Upper lobe of left lung (tissue), 6 donors: Measurements from ENCODE around the gene TMPRSS9. TPM values are rescaled to one million over a fixed set of nuclear protein-coding genes. Genes with fewer than 3 reads are reported as not detected.
A peak's percentile ranks its signal among the peaks of the same experiment; 100 is the strongest.

ENCODE experiments used
- ATAC-seq, 2 donors: fragments of 200-7000 bp; cut with Tn5 transposase; one replicate each; pipeline ENCODE4 v1.9.1; 2022; ENCODE audit warnings: mild to moderate bottlenecking in 2 of 2, moderate library complexity in 2 of 2; ENCODE audit not compliant: low FRiP score in 2 of 2
- DNase-seq, 2 donors: peaks; one replicate each; pipeline ENCODE4 v3.0.0-alpha.2; 2019 to 2020
- H3K27ac ChIP-seq, 4 donors: fragments of 200-600 bp; sonication (generic); one replicate each; pipeline ENCODE4 v1.5.1; 2016 to 2019
- H3K27me3 ChIP-seq, 4 donors: fragments of 200-600 bp; sonication (generic); one replicate each; pipeline ENCODE4 v1.5.1; 2017 to 2019
- H3K36me3 ChIP-seq, 4 donors: fragments of 200-600 bp; sonication (generic); one replicate each; pipeline ENCODE4 v1.5.1; 2016 to 2019
- H3K4me1 ChIP-seq, 4 donors: fragments of 200-600 bp; sonication (generic); one replicate each; pipeline ENCODE4 v1.5.1; 2018 to 2019
- H3K4me3 ChIP-seq, 4 donors: fragments of 200-600 bp; sonication (generic); one replicate each; pipeline ENCODE4 v1.5.1; 2017 to 2019; ENCODE audit warnings: mild to moderate bottlenecking in 2 of 4, moderate library complexity in 1 of 4
- H3K9me3 ChIP-seq, 4 donors: fragments of 200-600 bp; sonication (generic); one replicate each; pipeline ENCODE4 v1.5.1; 2018 to 2019
- EP300 ChIP-seq, 4 donors: sonication (generic); formaldehyde crosslinking; IDR thresholded peaks; one replicate each; pipeline ENCODE4 v1.5.1; 2017; ENCODE audit warnings: antibody characterized with exemption in 4 of 4, control low read depth in 2 of 4
- POLR2A ChIP-seq, 4 donors: fragments of 450-650 bp; IDR thresholded peaks; one replicate each; pipeline ENCODE4 v1.5.1; 2016 to 2017; ENCODE audit warnings: antibody characterized with exemption in 4 of 4, mild to moderate bottlenecking in 2 of 4
- POLR2AphosphoS5 ChIP-seq, 2 donors: sonication (generic); formaldehyde crosslinking; IDR thresholded peaks; one replicate each; pipeline ENCODE4 v1.5.1; 2017; ENCODE audit warnings: antibody characterized with exemption in 2 of 2
- WGBS, 2 donors: methylation state at CpG; one replicate each; pipeline ENCODE4 v1.1.5; 2017 to 2018; 5-methylcytosine and 5-hydroxymethylcytosine counted together
- total RNA-seq, 6 donors: library from RNA; depleted of rRNA in 4 of 6; stranded (reverse); fragments of >200 nt in 4 of 6; gene quantifications; one replicate each; pipeline versions ENCODE4 v1.1.0 to v1.2.1, GENCODE V29; 2016 to 2021
- TF ChIP-seq, protein P1 (sequence below), 6 experiments: fragments of 450-650 bp in 4 of 6; fragments of 200-600 bp in 2 of 6; sonication (generic) in 2 of 6; IDR thresholded peaks; one replicate each; pipeline ENCODE4 v1.5.1; 2016 to 2019; ENCODE audit warnings: antibody characterized with exemption in 6 of 6
- donor health status: DM: no; HTN: no; CAD: no; lungs with moderate emphysema.
- donor health status: DM: no; HTN: yes; CAD: no; lungs with severe emphysema.

Gene TMPRSS9
- total RNA-seq, 6 donors from 2014 or later, result 0.14 to 0.55 (median 0.26) TPM; not detected in 2

DNA sequence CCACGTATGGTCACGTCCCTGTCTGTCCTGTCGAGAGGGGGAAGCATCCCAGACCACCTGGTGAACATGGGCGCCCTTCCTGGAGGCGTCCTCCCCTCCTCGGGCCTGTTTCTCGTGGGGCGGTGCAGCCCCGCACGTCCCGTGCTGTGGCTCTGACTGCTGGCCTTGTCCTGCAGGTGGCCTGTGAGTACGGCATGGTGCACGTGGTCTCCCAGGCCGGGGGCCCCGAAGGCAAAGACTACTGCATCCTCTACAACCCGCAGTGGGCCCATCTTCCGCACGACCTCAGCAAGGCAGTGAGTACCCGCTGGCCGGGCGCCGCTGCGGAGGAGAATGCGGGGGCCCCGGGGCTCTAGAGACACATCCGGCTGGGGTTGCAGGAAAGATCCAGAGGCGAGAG lies 25.6 kb upstream of the TMPRSS9 start:
- ATAC-seq, result no peak
- Histone ChIP-seq H3K4me1 (peaks cover 15 to 48% (median 21%) of the 10 kb centered on the region in 4 donors), H3K9me3 (no peaks in the 10 kb centered on the region), H3K36me3 (peaks cover 0 to 18% (median 7%) of the 10 kb centered on the region in 4 donors), H3K4me3 (no peak overlapping the region), H3K27me3 (no peaks in the 10 kb centered on the region), H3K27ac (no peak overlapping the region)
- TF ChIP-seq POLR2A (IDR thresholded peaks at IDR 0.05), result no peak
- peak in 1 of 2 donors; percentile 71 for DNase-seq
- WGBS, 2 donors, result 80 to 93% methylated on average over 2 to 27 of the region's 27 CpGs

DNA sequence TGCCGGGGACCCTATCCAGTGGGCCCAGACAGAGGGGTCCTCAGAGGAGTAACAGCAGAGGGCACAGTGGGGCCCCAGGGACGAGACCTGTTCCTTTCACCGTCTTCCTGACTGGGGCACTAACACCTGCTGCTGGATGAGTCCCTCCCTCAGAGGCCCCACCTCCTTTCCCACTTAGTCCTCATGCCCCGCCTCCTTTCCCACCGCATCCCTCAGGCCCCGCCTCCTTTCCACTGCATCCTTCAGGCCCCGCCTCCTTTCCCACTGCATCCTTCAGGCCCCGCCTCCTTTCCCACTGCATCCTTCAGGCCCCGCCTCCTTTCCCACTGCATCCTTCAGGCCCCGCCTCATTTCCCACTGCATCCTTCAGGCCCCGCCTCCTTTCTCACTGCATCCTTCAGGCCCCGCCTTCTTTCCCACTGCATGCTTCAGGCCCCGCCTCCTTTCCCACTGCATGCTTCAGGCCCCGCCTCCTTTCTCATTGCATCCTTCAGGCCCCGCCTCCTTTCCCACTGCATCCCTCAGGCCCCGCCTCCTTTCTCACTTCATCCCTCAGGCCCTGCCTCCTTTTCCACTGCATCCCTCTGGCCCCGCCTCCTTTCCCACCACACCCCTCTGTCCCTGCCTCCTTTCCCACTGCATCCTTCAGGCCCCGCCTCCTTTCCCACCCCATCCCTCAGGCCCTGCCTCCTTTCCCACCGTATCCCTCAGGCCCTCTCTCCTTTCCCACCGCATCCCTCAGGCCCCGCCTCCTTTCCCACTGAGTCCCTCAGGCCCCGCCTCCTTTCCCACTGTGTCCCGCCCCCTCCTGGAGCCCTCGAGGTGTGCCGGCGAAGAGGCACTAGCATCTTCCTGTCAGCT lies 24.8 kb upstream of the TMPRSS9 start:
- H3K36me3 ChIP-seq, result peaks cover 0 to 26% (median 14%) of the 10 kb centered on the region in 4 donors
- no peak overlapping the region for H3K4me3 ChIP-seq
- TF ChIP-seq EP300 (IDR thresholded peaks at IDR 0.05) (no peak), POLR2AphosphoS5 (IDR thresholded peaks at IDR 0.05) (no peak), POLR2A (IDR thresholded peaks at IDR 0.05) (no peak)
- TF ChIP-seq, protein P1, sequence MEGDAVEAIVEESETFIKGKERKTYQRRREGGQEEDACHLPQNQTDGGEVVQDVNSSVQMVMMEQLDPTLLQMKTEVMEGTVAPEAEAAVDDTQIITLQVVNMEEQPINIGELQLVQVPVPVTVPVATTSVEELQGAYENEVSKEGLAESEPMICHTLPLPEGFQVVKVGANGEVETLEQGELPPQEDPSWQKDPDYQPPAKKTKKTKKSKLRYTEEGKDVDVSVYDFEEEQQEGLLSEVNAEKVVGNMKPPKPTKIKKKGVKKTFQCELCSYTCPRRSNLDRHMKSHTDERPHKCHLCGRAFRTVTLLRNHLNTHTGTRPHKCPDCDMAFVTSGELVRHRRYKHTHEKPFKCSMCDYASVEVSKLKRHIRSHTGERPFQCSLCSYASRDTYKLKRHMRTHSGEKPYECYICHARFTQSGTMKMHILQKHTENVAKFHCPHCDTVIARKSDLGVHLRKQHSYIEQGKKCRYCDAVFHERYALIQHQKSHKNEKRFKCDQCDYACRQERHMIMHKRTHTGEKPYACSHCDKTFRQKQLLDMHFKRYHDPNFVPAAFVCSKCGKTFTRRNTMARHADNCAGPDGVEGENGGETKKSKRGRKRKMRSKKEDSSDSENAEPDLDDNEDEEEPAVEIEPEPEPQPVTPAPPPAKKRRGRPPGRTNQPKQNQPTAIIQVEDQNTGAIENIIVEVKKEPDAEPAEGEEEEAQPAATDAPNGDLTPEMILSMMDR (IDR thresholded peaks at IDR 0.05), result no peak
- ATAC-seq, result no peak
- no peak overlapping the region for H3K27ac ChIP-seq
- H3K27me3 ChIP-seq, result no peaks in the 10 kb centered on the region
- DNase-seq, result peak in 1 of 2 donors; percentile 33
- H3K4me1 ChIP-seq, result peaks cover 9 to 40% (median 15%) of the 10 kb centered on the region in 4 donors
- H3K9me3 ChIP-seq, result no peaks in the 10 kb centered on the region
- 94 to 97% methylated on average over 23 to 26 of the region's 26 CpGs for WGBS, 2 donors

DNA sequence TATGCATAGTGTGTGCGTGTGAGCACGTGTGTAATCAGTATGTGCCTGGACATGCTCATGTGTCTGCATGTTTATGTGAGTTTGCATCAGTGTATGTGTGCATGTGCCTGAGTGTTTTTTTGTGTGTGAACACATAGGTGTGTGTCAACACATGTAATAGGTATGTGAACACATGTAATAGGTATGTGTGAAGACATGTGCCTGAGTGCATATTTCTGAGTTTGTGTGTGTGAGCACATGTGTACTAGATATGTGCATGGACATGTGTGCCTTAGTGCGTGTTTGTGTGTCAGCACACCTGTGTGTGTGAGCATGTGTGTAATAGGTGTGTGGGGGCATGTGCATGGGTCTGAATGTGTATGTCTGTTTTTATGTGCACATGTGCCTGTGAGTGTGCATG lies 24.2 kb upstream of the TMPRSS9 start:
- Histone ChIP-seq H3K36me3 (peaks cover 0 to 32% (median 17%) of the 10 kb centered on the region in 4 donors), H3K27me3 (no peaks in the 10 kb centered on the region), H3K4me1 (peaks cover 6 to 34% (median 13%) of the 10 kb centered on the region in 4 donors), H3K4me3 (no peak overlapping the region), H3K27ac (no peak overlapping the region), H3K9me3 (no peaks in the 10 kb centered on the region)
- TF ChIP-seq POLR2A (IDR thresholded peaks at IDR 0.05), result no peak
- TF ChIP-seq, protein P1 (IDR thresholded peaks at IDR 0.05), result no peak
- no peak for TF ChIP-seq EP300 (IDR thresholded peaks at IDR 0.05)
- TF ChIP-seq POLR2AphosphoS5 (IDR thresholded peaks at IDR 0.05), result no peak
- 80 to 94% methylated on average over 3 of the region's 3 CpGs for WGBS, 2 donors
- DNase-seq (no peak), ATAC-seq (no peak)

DNA sequence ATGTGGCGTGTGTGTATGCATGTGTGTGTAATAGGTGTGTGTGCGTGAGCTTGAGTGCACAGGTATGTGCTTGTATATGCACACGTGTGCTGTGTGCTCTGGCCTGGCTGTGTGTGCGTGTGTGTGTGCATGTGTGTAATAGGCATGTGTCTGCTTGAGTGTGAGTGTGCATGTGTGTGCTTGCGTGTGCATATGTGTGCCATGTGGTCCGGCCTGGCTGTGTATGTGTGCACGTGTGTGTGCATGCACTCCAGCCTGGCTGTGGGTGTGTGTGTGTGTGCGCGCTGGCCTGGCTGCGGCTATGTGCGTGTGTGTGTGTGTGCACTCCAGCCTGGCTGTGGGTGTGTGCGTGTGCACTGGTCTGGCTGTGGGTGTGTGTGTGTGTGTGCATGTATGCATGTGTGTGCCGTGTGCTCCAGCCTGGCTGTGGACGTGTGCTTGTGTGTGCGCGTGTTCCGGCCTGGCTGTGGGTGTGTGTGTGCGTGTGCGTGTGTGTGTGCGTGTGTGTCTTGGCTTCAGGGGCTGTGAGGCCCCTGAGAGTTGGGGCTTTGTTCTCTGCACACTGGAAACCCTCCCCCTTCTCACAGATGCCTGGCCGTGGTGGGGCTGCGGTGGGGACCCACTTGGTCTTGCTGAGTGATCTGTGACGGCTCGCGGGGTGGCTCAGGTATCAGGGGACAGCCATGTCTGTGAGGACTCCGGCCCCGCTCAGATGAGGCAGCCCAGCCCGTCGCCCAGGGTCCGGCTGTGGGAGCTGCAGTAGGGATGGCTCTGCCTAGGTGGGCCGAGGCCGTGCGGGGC lies 23.3 kb upstream of the TMPRSS9 start:
- no peak overlapping the region for H3K27ac ChIP-seq
- 88 to 93% methylated on average over 21 to 30 of the region's 33 CpGs for WGBS, 2 donors
- H3K27me3 ChIP-seq, result no peaks in the 10 kb centered on the region
- peaks cover 9 to 25% (median 11%) of the 10 kb centered on the region in 4 donors for H3K4me1 ChIP-seq
- peak in 1 of 2 donors; percentile 73 for DNase-seq
- peaks cover 0 to 41% (median 21%) of the 10 kb centered on the region in 4 donors for H3K36me3 ChIP-seq
- H3K9me3 ChIP-seq, result no peaks in the 10 kb centered on the region
- H3K4me3 ChIP-seq, result no peak overlapping the region
- no peak for TF ChIP-seq POLR2AphosphoS5 (IDR thresholded peaks at IDR 0.05)
- TF ChIP-seq, protein P1 (IDR thresholded peaks at IDR 0.05), result no peak
- no peak for TF ChIP-seq POLR2A (IDR thresholded peaks at IDR 0.05)
- no peak for TF ChIP-seq EP300 (IDR thresholded peaks at IDR 0.05)
- no peak for ATAC-seq

DNA sequence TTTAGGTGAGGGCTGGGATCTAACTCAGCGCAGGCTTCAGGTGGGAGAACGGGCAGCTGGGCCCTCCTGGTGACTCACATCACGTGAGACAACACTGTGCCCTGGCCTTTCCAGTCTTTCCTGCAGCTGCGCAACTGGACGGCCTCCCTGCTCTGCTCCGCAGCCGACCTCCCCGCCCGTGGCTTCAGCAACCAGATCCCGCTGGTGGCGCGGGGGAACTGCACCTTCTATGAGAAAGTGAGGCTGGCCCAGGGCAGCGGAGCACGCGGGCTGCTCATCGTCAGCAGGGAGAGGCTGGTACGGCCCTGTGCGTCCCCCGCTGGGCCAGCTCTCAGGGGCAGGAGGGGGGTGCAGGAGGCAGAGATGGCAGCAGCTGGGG lies 22.7 kb upstream of the TMPRSS9 start:
- Histone ChIP-seq H3K36me3 (peaks cover 0 to 46% (median 23%) of the 10 kb centered on the region in 4 donors), H3K4me1 (peaks cover 5 to 19% (median 10%) of the 10 kb centered on the region in 4 donors), H3K9me3 (no peaks in the 10 kb centered on the region), H3K4me3 (no peak overlapping the region), H3K27ac (no peak overlapping the region), H3K27me3 (no peaks in the 10 kb centered on the region)
- 85% methylated on average over 7 to 17 of the region's 19 CpGs for WGBS, 2 donors
- DNase-seq, result peak in 1 of 2 donors; percentile 76
- TF ChIP-seq POLR2AphosphoS5 (IDR thresholded peaks at IDR 0.05), result no peak
- no peak for TF ChIP-seq POLR2A (IDR thresholded peaks at IDR 0.05)
- TF ChIP-seq, protein P1 (IDR thresholded peaks at IDR 0.05), result no peak
- TF ChIP-seq EP300 (IDR thresholded peaks at IDR 0.05), result no peak
- ATAC-seq, result peak in 1 of 2 donors; percentile 3
